Measurements from ENCODE around the gene SYP. TPM values are rescaled to one million over a fixed set of nuclear protein-coding genes. Genes with fewer than 3 reads are reported as not detected.

The SYP gene
- total and polyA plus RNA-seq, 9 of the 15 experiments (the other 6 are each of a cell fraction or from before 2014, with no cell fraction given) = 0.48 to 5.1 (median 2.6) TPM

- in situ Hi-C loops (cut with MboI) = no loop called here
- H3K27ac ChIP-seq (ENCODE audit: extremely low read depth, low read depth, low read length) = no peak overlapping the region
- no peak overlapping the region for H2AFZ ChIP-seq (ENCODE audit: low read depth, low read length)
- intact Hi-C loops (cut with micrococcal nuclease) = no loop called here
- H3K36me3 ChIP-seq (ENCODE audit: control insufficient read depth, insufficient read depth, low read length) = peaks cover 25% of the 10 kb centered on the region; the same call in 2 of the 3 replicates
- POLR2A ChIA-PET = interaction anchor here (0.6 to 2.5 kb wide), 3 partner anchors 10 to 1062 kb away, joined by 3 to 6 read pairs (median 4); no protein-coding TSS in a partner anchor
- no TSS peak for BruUV-seq (replicated peaks)
- H3K4me2 ChIP-seq (ENCODE audit: insufficient read depth, low read length) = no peak overlapping the region
- no peak for DNase-seq (ENCODE audit: extremely low read depth in 1 of 4, low spot score in 3 of 4)
- no peaks in the 10 kb centered on the region for H4K20me1 ChIP-seq (replicated peaks; ENCODE audit: control insufficient read depth, insufficient read depth, low read length)
- CTCF ChIA-PET (ENCODE audit: low intra/inter-chr PET ratio) = no interaction called here
- no peak for FAIRE-seq
- TF ChIP-seq SAFB2 (IDR thresholded peaks at IDR 0.05; ENCODE audit: borderline replicate concordance, low read depth, low read length, severe bottlenecking) = no peak
- no peak for TF ChIP-seq NFE2L1 (tag; IDR thresholded peaks at IDR 0.05; ENCODE audit: borderline replicate concordance, low read depth)
- no peak for TF ChIP-seq HNRNPH1 (optimal IDR thresholded peaks at IDR 0.05; ENCODE audit: low read depth, low read length)
- TF ChIP-seq ARID2 (IDR thresholded peaks at IDR 0.05) = no peak
- no peak for TF ChIP-seq SUPT5H (IDR thresholded peaks at IDR 0.05)
- TF ChIP-seq BCLAF1 (IDR thresholded peaks at IDR 0.05; ENCODE audit: borderline replicate concordance in 1 of 2, control insufficient read depth in 1 of 2, low read depth in 2 of 2, low read length in 1 of 2) = no peak
- TF ChIP-seq CEBPG (CRISPR knock-in tag; IDR thresholded peaks at IDR 0.05) = no peak
- TF ChIP-seq CEBPG (tag; conservative IDR thresholded peaks at IDR 0.05 in 1 of 2, IDR thresholded peaks at IDR 0.05 in 1 of 2) = no peak
- TF ChIP-seq HNRNPUL1 (IDR thresholded peaks at IDR 0.05; ENCODE audit: low read length) = no peak
- TF ChIP-seq FOXK1 (CRISPR knock-in tag; IDR thresholded peaks at IDR 0.05; ENCODE audit: borderline replicate concordance) = no peak
- no peak for TF ChIP-seq ZNF133 (CRISPR knock-in tag; IDR thresholded peaks at IDR 0.05)
- no peak for TF ChIP-seq YY1 (IDR thresholded peaks at IDR 0.05; ENCODE audit: borderline replicate concordance in 1 of 3, control insufficient read depth in 1 of 3, extremely low read depth in 1 of 3, insufficient read depth in 3 of 3, insufficient read length in 1 of 3, insufficient replicate concordance in 2 of 3, low read depth in 1 of 3, low read length in 2 of 3)
- no peak for TF ChIP-seq ETV5 (CRISPR knock-in tag; IDR thresholded peaks at IDR 0.05; ENCODE audit: low read depth)
- no peak for TF ChIP-seq ZNF41 (CRISPR knock-in tag; conservative IDR thresholded peaks at IDR 0.05)
- no peak overlapping the region for H3K4me3 ChIP-seq
- H3K4me1 ChIP-seq (replicated peaks in 1 of 2; ENCODE audit: control insufficient read depth in 2 of 2, insufficient read depth in 2 of 2, low read length in 2 of 2) = peaks cover 32 to 45% of the 10 kb centered on the region in 2 experiments; a peak in 4 of 5 replicates
- no peak for ATAC-seq
- peaks cover 23% of the 10 kb centered on the region for H3K79me2 ChIP-seq (ENCODE audit: control insufficient read depth, insufficient read depth, low read length)
- H3K9ac ChIP-seq (ENCODE audit: insufficient read depth in 1 of 2, low read depth in 2 of 2, low read length in 2 of 2) = no peak overlapping the region
- no peaks in the 10 kb centered on the region for H3K27me3 ChIP-seq (ENCODE audit: control insufficient read depth in 2 of 2, insufficient read depth in 2 of 2, low read length in 2 of 2)
- no peaks in the 10 kb centered on the region for H3K9me3 ChIP-seq (replicated peaks; ENCODE audit: control insufficient read depth, insufficient read depth, low read depth, low read length)
- no peaks in the 10 kb centered on the region for H3K9me1 ChIP-seq (ENCODE audit: control insufficient read depth, insufficient read depth, low read length)
- 77% methylated on average over 7 of the region's 7 CpGs for WGBS (ENCODE audit: insufficient coverage, low coverage, missing lambda C conversion rate)
These were observed 38.7 kb upstream of the SYP start for GRCh38 chrX:49238735-49239134.
